Measurements from ENCODE around the gene TEX14. TPM values are rescaled to one million over a fixed set of nuclear protein-coding genes. Genes with fewer than 3 reads are reported as not detected.

Gene TEX14
- polyA plus RNA-seq, 3 donors, result 0.25 TPM; not detected in 2

DNA sequence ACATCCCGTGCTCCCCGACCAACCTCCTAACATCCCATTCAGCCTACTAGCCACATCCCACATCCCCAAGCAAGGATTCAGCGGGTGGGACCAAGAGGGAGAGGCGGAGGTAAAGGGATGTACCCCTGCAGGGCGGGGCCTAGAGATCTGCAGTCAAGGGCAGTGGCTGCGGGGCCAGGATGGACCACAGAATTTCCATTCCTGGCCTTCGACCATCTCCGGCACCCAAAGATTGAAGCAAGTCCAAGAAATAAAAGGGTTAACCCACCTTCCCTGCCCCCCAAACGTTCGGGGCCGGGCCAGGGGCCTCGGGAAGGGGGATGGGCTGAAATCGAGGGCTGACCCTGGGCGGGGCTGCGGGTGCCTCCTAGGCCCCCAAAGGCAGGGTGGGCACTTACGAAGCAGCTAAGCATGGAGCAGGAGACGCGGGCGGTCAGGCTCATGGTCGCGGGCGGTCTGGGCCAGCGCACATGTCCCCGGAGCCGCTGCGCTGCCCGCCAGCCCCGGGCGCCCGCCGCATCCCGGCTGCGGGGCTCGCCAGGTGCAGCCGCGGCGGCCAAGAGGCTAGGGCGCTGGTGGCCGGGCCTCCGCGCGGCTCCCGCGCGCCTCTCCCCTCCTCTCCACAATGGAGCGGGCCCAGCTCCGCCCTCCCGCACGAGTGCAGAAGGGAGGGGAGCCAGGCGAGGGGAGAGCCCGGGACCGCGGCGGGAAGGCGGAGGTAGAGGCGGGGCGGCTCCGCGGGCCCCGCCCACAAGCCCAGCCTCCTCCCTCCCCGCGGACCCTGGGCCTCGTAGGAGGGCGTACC, 177.7 kb downstream of the TEX14 start, which contains the start of gene MTMR4:
Gene MTMR4, minus strand, starts transcription at position 674 of the 805 bp plus-strand sequence. Its CDS starts 231 bp downstream, at position 443.
- Histone ChIP-seq H3K4me3 (replicated peaks in 1 of 3; ENCODE audit: low read depth in 2 of 3, low read length in 3 of 3) (peak within 1 kb of the TSS; percentile 26 to 78 (median 47)), H2AFZ (ENCODE audit: insufficient read depth, low read depth, low read length, poor library complexity, severe bottlenecking) (peak within 1 kb of the TSS; percentile 71), H3K4me2 (replicated peaks; ENCODE audit: extremely low read depth, low read length, poor library complexity, severe bottlenecking) (peak within 1 kb of the TSS; percentile 93), H3K27ac (ENCODE audit: low read depth in 1 of 2, low read length in 2 of 2) (peak within 1 kb of the TSS in 1 of 2 donors; percentile 17), H3K4me1 (ENCODE audit: control insufficient read depth in 1 of 2, insufficient read depth in 2 of 2, low read length in 2 of 2) (peaks cover 33 to 47% of the 10 kb centered on the region in 2 donors), H3K9me3 (replicated peaks in 1 of 2; ENCODE audit: control insufficient read depth in 1 of 2, insufficient read depth in 1 of 2, low read length in 2 of 2) (no peaks in the 10 kb centered on the region), H4K20me1 (ENCODE audit: insufficient read depth, low read length) (peaks cover 17% of the 10 kb centered on the region), H3K36me3 (replicated peaks in 1 of 2; ENCODE audit: control insufficient read depth in 1 of 2, insufficient read depth in 2 of 2, low read length in 2 of 2) (peaks cover 35 to 44% of the 10 kb centered on the region in 2 donors), H3K27me3 (ENCODE audit: control insufficient read depth in 2 of 2, insufficient read depth in 2 of 2, low read length in 2 of 2) (no peaks in the 10 kb centered on the region), H3K9ac (ENCODE audit: insufficient read depth, low read length, poor library complexity, severe bottlenecking) (peak within 1 kb of the TSS; percentile 62), H3K79me2 (ENCODE audit: insufficient read depth, low read length) (peaks cover 31% of the 10 kb centered on the region)
- WGBS (ENCODE audit: insufficient coverage), result under 1% methylated on average over 51 of the region's 64 CpGs
- Mint-ChIP-seq H3K27me3 (ENCODE audit: low read depth in 3 of 3) (peaks cover 0 to 4% (median 2%) of the 10 kb centered on the region in 3 donors), H3K36me3 (peaks cover 44 to 47% of the 10 kb centered on the region in 2 donors), H3K27ac (peak within 1 kb of the TSS in 6 of 7 donors; percentile 41 to 81 (median 56)), H3K4me1 (peaks cover 42% of the 10 kb centered on the region), H3K9me3 (no peaks in the 10 kb centered on the region), H3K4me3 (peak within 1 kb of the TSS; percentile 85 to 92)
- intact Hi-C loops (cut with micrococcal nuclease), result loop anchor here in 1 of 2 donors (10.0 kb wide), 1 partner anchor 179 kb away; no protein-coding TSS in a partner anchor
- DNase-seq, result peak; percentile 58 to 63 (median 59)
- TF ChIP-seq, protein P1, sequence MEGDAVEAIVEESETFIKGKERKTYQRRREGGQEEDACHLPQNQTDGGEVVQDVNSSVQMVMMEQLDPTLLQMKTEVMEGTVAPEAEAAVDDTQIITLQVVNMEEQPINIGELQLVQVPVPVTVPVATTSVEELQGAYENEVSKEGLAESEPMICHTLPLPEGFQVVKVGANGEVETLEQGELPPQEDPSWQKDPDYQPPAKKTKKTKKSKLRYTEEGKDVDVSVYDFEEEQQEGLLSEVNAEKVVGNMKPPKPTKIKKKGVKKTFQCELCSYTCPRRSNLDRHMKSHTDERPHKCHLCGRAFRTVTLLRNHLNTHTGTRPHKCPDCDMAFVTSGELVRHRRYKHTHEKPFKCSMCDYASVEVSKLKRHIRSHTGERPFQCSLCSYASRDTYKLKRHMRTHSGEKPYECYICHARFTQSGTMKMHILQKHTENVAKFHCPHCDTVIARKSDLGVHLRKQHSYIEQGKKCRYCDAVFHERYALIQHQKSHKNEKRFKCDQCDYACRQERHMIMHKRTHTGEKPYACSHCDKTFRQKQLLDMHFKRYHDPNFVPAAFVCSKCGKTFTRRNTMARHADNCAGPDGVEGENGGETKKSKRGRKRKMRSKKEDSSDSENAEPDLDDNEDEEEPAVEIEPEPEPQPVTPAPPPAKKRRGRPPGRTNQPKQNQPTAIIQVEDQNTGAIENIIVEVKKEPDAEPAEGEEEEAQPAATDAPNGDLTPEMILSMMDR (IDR thresholded peaks at IDR 0.05), result no peak

DNA sequence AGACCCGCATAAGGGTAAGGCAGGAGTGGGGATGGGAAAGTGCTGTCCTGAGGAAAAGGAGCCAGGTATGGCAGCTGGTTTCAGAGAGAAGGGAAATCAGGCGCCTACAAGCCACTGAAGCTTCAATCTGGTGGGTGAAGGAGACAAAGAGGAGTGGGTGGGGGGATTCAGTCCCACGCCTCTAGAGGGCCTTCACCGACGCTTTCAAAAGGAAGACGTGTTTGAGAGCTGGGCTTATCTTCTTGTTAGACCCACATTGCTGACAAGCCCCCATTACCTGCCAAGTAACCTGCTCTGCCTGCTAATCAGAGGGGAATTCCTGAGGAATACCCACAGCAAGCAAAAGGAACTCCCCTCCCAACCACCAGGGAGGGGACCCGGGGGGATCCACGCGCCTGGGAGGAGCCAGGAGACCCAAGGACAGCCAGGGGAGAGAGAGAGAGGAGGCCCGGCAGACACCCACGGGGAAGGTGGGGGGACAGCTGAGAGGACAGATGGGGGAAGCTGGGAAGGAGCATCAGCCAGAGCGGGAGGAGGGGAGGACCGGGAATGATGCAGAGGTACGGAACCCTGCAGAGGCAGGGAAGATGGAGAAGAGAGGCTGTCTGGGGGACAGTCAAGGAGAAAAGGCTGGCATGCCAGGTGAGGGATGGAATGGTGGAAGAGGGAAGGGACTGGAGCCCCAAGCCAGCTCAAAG, 178.4 kb downstream of the TEX14 start:
- Mint-ChIP-seq H3K4me1 (peaks cover 38% of the 10 kb centered on the region), H3K4me3 (peak overlapping the region; percentile 85 to 92), H3K27me3 (ENCODE audit: low read depth in 3 of 3) (peaks cover 0 to 4% (median 2%) of the 10 kb centered on the region in 3 donors), H3K36me3 (peaks cover 52 to 54% of the 10 kb centered on the region in 2 donors), H3K27ac (peak overlapping the region in 6 of 7 donors; percentile 21 to 74 (median 46)), H3K9me3 (no peaks in the 10 kb centered on the region)
- Histone ChIP-seq H3K27me3 (ENCODE audit: control insufficient read depth in 2 of 2, insufficient read depth in 2 of 2, low read length in 2 of 2) (no peaks in the 10 kb centered on the region), H3K27ac (ENCODE audit: low read depth in 1 of 2, low read length in 2 of 2) (no peak overlapping the region), H3K9me3 (replicated peaks in 1 of 2; ENCODE audit: control insufficient read depth in 1 of 2, insufficient read depth in 1 of 2, low read length in 2 of 2) (no peaks in the 10 kb centered on the region), H3K4me2 (replicated peaks; ENCODE audit: extremely low read depth, low read length, poor library complexity, severe bottlenecking) (peak overlapping the region; percentile 93), H2AFZ (ENCODE audit: insufficient read depth, low read depth, low read length, poor library complexity, severe bottlenecking) (peak overlapping the region; percentile 71), H3K79me2 (ENCODE audit: insufficient read depth, low read length) (peaks cover 31% of the 10 kb centered on the region), H3K4me1 (ENCODE audit: control insufficient read depth in 1 of 2, insufficient read depth in 2 of 2, low read length in 2 of 2) (peaks cover 28 to 40% of the 10 kb centered on the region in 2 donors), H3K9ac (ENCODE audit: insufficient read depth, low read length, poor library complexity, severe bottlenecking) (peak overlapping the region; percentile 62), H4K20me1 (ENCODE audit: insufficient read depth, low read length) (peaks cover 17% of the 10 kb centered on the region), H3K4me3 (replicated peaks in 1 of 3; ENCODE audit: low read depth in 2 of 3, low read length in 3 of 3) (peak overlapping the region in 1 of 3 experiments; percentile 78), H3K36me3 (replicated peaks in 1 of 2; ENCODE audit: control insufficient read depth in 1 of 2, insufficient read depth in 2 of 2, low read length in 2 of 2) (peaks cover 42 to 52% of the 10 kb centered on the region in 2 donors)
- DNase-seq, result peak in 1 of 3 donors; percentile 57
- intact Hi-C loops (cut with micrococcal nuclease), result loop anchor here in 1 of 2 donors (10.0 kb wide), 1 partner anchor 179 kb away; no protein-coding TSS in a partner anchor
- TF ChIP-seq, protein P1 (IDR thresholded peaks at IDR 0.05), result no peak
- 3% methylated on average over 5 of the region's 14 CpGs for WGBS (ENCODE audit: insufficient coverage)
